K562 (cell line): ENCODE results near the gene MTCL3.

Experiments used
- HDAC2 ChIP-seq: fragments of 450-650 bp; IDR thresholded peaks from 2 replicates; pipeline ENCODE4 v1.6.1; 2016; ENCODE audit warnings: mild to moderate bottlenecking
- MAFF ChIP-seq: IDR thresholded peaks from 2 replicates; pipeline ENCODE4 v1.6.1; 2012; ENCODE audit warnings: low read length, improper control_type of control experiment
- POLR2A ChIP-seq: fragments of 450-650 bp; conservative IDR thresholded peaks from 2 replicates; pipeline ENCODE4 v1.6.1; 2016
- SP1 ChIP-seq: sonication (generic); formaldehyde crosslinking; IDR thresholded peaks from 2 replicates; pipeline ENCODE4 v1.8.1; 2022; ENCODE audit warnings: mild to moderate bottlenecking, missing genetic modification reagents
- TAF1 ChIP-seq: IDR thresholded peaks from 2 replicates; pipeline ENCODE4 v1.6.1; 2011; ENCODE audit warnings: mild to moderate bottlenecking, low read length, moderate library complexity; ENCODE audit not compliant: insufficient read depth, control insufficient read depth, severe bottlenecking; ENCODE audit errors: extremely low read depth
- U2AF1 ChIP-seq: fragments of 200-400 bp; formaldehyde crosslinking; optimal IDR thresholded peaks from 2 replicates; pipeline ENCODE3; 2017; ENCODE audit warnings: mild to moderate bottlenecking, low read depth, low read length, moderate library complexity
- YY1 ChIP-seq, 3 experiments: IDR thresholded peaks; 2 replicates each; pipeline ENCODE4 v1.6.1; 2011; ENCODE audit warnings: low read length in 2 of 3, mild to moderate bottlenecking in 2 of 3, moderate library complexity in 2 of 3, borderline replicate concordance in 1 of 3, control low read depth in 1 of 3, low read depth in 1 of 3; ENCODE audit not compliant: insufficient read depth in 3 of 3, insufficient replicate concordance in 2 of 3, control insufficient read depth in 1 of 3, insufficient read length in 1 of 3; ENCODE audit errors: extremely low read depth in 1 of 3

DNA sequence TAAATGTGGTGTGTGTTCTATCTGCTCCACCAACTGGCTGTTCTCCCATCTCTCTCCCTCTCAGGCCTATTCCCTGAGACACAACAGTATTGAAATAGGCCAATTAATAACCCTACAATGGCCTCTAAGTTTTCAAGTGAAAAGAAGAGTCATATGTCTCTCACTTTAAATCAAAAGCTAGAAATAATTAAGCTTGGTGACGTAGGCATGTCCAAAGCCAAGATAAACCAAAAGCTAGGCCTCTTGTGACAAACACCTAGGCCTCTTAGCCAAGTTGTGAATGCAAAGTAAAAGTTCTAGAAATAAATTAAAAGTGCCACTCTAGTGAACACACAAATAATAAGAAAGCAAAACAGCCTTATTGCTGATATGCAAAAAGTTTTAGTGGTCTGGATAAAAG, 29.9 kb downstream of the MTCL3 start:
- TF ChIP-seq SP1 (CRISPR knock-in tag) (no peak), MAFF (no peak), HDAC2 (no peak), POLR2A (no peak), TAF1 (no peak), YY1 (IDR thresholded peaks at IDR 0.05; ENCODE audit: borderline replicate concordance in 1 of 3, control insufficient read depth in 1 of 3, extremely low read depth in 1 of 3, insufficient read depth in 3 of 3, insufficient read length in 1 of 3, insufficient replicate concordance in 2 of 3, low read depth in 1 of 3, low read length in 2 of 3) (no peak), U2AF1 (no peak)
